HG03045 (cell line): ENCODE measurements around the gene MPEG1.

Source experiments
- ATAC-seq: cut with Tn5 transposase; IDR thresholded peaks from one replicate; pipeline ENCODE4 v1.9.1; 2021; ENCODE audit warnings: mild to moderate bottlenecking, moderate library complexity; ENCODE audit not compliant: unreplicated experiment

Gene MPEG1

DNA sequence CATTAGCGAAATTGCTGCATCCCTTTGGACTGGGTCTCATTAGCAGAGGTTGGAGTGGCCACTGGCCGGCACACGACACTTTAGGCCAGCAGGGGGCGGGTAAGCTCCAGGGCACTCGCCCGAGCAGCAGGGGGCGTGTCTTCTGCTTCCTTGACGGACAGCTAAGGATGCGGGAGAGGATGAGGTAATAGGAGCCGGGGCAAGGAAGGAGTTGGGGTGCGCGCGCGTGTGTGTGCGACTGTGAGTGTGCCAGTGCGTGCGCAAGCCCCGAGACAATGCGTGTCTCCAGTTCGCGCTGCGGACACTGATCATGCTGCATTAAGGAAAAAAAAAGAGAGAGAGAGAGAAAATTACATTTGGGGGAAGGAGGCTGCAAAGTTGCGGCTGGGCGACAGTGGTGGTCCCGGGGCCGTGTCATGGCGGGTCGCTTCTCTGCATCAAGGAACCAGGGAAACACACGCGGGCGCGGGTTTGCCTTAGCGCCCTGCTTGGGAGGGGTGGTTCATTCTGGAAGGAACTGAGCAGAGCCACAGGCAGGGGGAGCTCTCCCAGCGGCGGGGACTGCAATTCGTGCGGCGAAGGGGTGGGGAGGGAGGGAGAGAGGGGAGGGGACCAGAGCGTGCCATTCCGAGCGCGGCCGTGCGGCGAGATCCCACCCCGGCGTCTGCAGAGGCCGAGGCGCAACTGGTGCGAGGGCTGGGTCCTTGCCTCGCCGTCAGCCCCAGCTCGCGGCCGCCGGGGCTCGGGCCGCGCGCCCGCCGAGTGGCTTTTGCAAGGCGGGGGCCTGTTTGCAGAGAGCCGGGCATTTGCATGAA lies 41.0 kb downstream of the MPEG1 start, which contains the start of gene DTX4:
Gene DTX4 (plus strand): TSS at position 625 of the 815 bp plus-strand sequence. CDS start 464 bp downstream, outside the sequence.
- peak; percentile 86 for ATAC-seq

DNA sequence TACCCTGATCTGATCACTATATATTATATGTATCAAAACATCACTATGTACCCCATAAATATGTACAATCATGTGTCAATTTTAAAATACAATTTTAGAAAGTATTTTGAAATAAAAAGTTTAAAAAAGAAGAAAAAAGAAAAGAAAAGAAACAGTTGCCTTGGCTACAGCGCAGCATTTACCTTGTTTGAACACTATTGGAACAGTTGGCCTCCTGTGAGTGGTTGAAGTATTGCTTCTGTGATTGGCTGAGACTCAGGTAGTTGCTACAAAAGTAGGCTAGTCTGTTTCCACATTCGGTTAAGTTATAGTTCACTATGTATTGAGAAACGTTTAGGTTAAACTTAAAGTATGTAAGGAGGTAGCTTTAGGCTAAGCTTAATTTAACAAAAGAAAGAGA lies 48.7 kb downstream of the MPEG1 start:
- no peak for ATAC-seq
